Stimulated activated CD4-positive, alpha-beta T cell treated with anti-CD3 and anti-CD28 coated beads, Interleukin-15, amount 100 ng/mL, for 1 hour (primary cell): ENCODE results near the gene ELOA.
"Not testable (repeated sequence)": the region's sequence is repeated elsewhere in the genome, so short reads cannot be mapped to it uniquely, and the experiment has no call there.

Source experiments
- DNase-seq, 2 donors: peaks; one replicate each; pipeline ENCODE4 v3.0.0-alpha.2; 2020; ENCODE audit warnings: low read depth in 1 of 2, low spot score in 1 of 2

Gene ELOA

GRCh38 chr1:23800400-23801337 lies 57.4 kb downstream of the ELOA start, which contains the start of gene GALE:
Gene GALE (minus strand): TSS chr1:23800754. CDS start chr1:23799007, 1,747 bp downstream.
- peak; percentile 93 to 97 for DNase-seq

GRCh38 chr1:23801338-23801748 lies 58.1 kb downstream of the ELOA start:
- DNase-seq = no peak

GRCh38 chr1:23801876-23802275 lies 58.6 kb downstream of the ELOA start:
- DNase-seq = no peak

GRCh38 chr1:23802809-23803342 lies 59.6 kb downstream of the ELOA start:
- DNase-seq = not testable (repeated sequence)

- DNase-seq = no peak
Measured at GRCh38 chr1:23803674-23804073, 60.4 kb downstream of the ELOA start.

- DNase-seq = no peak
Measured at GRCh38 chr1:23804183-23804835, 61.0 kb downstream of the ELOA start.

- DNase-seq = no peak
Measured at GRCh38 chr1:23805025-23805424, 61.8 kb downstream of the ELOA start.

- DNase-seq = no peak
Measured at GRCh38 chr1:23806280-23806679, 63.0 kb downstream of the ELOA start.

GRCh38 chr1:23807453-23807852 lies 64.2 kb downstream of the ELOA start:
- no peak for DNase-seq

- peak; percentile 57 to 68 for DNase-seq
Measured at GRCh38 chr1:23809751-23810171, 66.5 kb downstream of the ELOA start.

- no peak for DNase-seq
Measured at GRCh38 chr1:23810818-23811540, 67.7 kb downstream of the ELOA start.
